Subcutaneous adipose tissue (tissue), 4 donors: Measurements from ENCODE around the gene KCNJ5. TPM values are rescaled to one million over a fixed set of nuclear protein-coding genes. Genes with fewer than 3 reads are reported as not detected.

Experiments
- CTCF ChIP-seq: fragments of 450-650 bp; IDR thresholded peaks from one replicate; pipeline ENCODE4 v1.5.1; 2016; ENCODE audit warnings: low read depth, mild to moderate bottlenecking, control low read depth, antibody characterized with exemption, moderate library complexity
- total RNA-seq, 4 donors: library from RNA; depleted of rRNA; stranded (reverse); fragments of >200 nt; gene quantifications; one replicate each; pipeline ENCODE4 v1.1.0, GENCODE V29; 2016

Gene KCNJ5
- total RNA-seq, 4 donors from 2014 or later: 1.8 to 12.2 (median 4.1) TPM

- TF ChIP-seq CTCF: no peak
These were observed 4.4 kb downstream of the KCNJ5 start for GRCh38 chr11:128895526-128895925.

- TF ChIP-seq CTCF: no peak
These were observed 5.2 kb downstream of the KCNJ5 start for GRCh38 chr11:128896356-128896755.

- no peak for TF ChIP-seq CTCF
These were observed 6.7 kb downstream of the KCNJ5 start for GRCh38 chr11:128897826-128898225.

GRCh38 chr11:128898580-128899344 is 7.6 kb downstream of the KCNJ5 start:
- TF ChIP-seq CTCF: no peak

GRCh38 chr11:128900468-128900867 is 9.3 kb downstream of the KCNJ5 start:
- TF ChIP-seq CTCF: no peak

GRCh38 chr11:128901653-128902514 is 10.7 kb downstream of the KCNJ5 start:
- TF ChIP-seq CTCF: no peak

- TF ChIP-seq CTCF: no peak
These were observed 11.4 kb downstream of the KCNJ5 start for GRCh38 chr11:128902515-128903066.
